Mesenchymal stem cell (in vitro differentiated cells and primary cell): Measurements from ENCODE around the gene NFASC.

ENCODE experiments used
- DNase-seq: peaks from one replicate; pipeline ENCODE4 v3.0.0-alpha.2; 2013
- H2AFZ ChIP-seq: one replicate; pipeline ENCODE4 v1.6.1; 2013; ENCODE audit warnings: low read depth, mild to moderate bottlenecking, control low read depth, inconsistent platforms, low read length, moderate library complexity
- H2AK5ac ChIP-seq: 2 replicates; pipeline ENCODE4 v1.6.1; 2013; ENCODE audit warnings: low read length, moderate library complexity, mild to moderate bottlenecking, inconsistent platforms; ENCODE audit not compliant: severe bottlenecking
- H2BK120ac ChIP-seq: one replicate; pipeline ENCODE4 v1.6.1; 2013; ENCODE audit warnings: low read depth, mild to moderate bottlenecking, inconsistent platforms, low read length, moderate library complexity
- H2BK12ac ChIP-seq, 2 experiments: one replicate each; pipeline ENCODE4 v1.6.1; 2013; ENCODE audit warnings: inconsistent platforms in 2 of 2, low read length in 2 of 2, mild to moderate bottlenecking in 2 of 2, moderate library complexity in 2 of 2, control low read depth in 1 of 2
- H2BK15ac ChIP-seq: one replicate; pipeline ENCODE4 v1.6.1; 2013; ENCODE audit warnings: mild to moderate bottlenecking, low read depth, inconsistent platforms; ENCODE audit not compliant: poor library complexity, severe bottlenecking
- H2BK5ac ChIP-seq: 2 replicates; pipeline ENCODE4 v1.6.1; 2013; ENCODE audit warnings: low read depth, mild to moderate bottlenecking, low read length, control low read depth, inconsistent platforms; ENCODE audit not compliant: poor library complexity, severe bottlenecking
- H3K14ac ChIP-seq, 2 experiments: one replicate each; pipeline ENCODE4 v1.6.1; 2013; ENCODE audit warnings: inconsistent platforms in 2 of 2, low read length in 2 of 2, control low read depth in 1 of 2, mild to moderate bottlenecking in 1 of 2, moderate library complexity in 1 of 2
- H3K18ac ChIP-seq, 2 experiments: one replicate each; pipeline ENCODE4 v1.6.1; 2013; ENCODE audit warnings: inconsistent platforms in 2 of 2, low read length in 2 of 2, control low read depth in 1 of 2, low read depth in 1 of 2, mild to moderate bottlenecking in 1 of 2
- H3K23ac ChIP-seq, 2 experiments: one replicate each; pipeline ENCODE4 v1.6.1; 2013; ENCODE audit warnings: inconsistent platforms in 2 of 2, low read length in 2 of 2, mild to moderate bottlenecking in 2 of 2, moderate library complexity in 2 of 2, control low read depth in 1 of 2
- H3K27ac ChIP-seq: 2 replicates; pipeline ENCODE4 v1.5.1; 2013; ENCODE audit warnings: mild to moderate bottlenecking, moderate library complexity, low read length, control low read depth, inconsistent platforms; ENCODE audit not compliant: poor library complexity, severe bottlenecking
- H3K27me3 ChIP-seq, 2 experiments: 2 replicates each; pipeline versions ENCODE4 v1.6.1 to v1.7.0; 2013; ENCODE audit warnings: low read length in 2 of 2, mild to moderate bottlenecking in 2 of 2, moderate library complexity in 2 of 2, control low read depth in 1 of 2, inconsistent platforms in 1 of 2; ENCODE audit not compliant: control insufficient read depth in 1 of 2, insufficient read depth in 1 of 2
- H3K36me3 ChIP-seq, 2 experiments: 2 replicates each; pipeline versions ENCODE4 v1.6.1 to v1.7.0; 2013; ENCODE audit warnings: low read length in 2 of 2, control low read depth in 1 of 2, inconsistent platforms in 1 of 2, low read depth in 1 of 2, mild to moderate bottlenecking in 1 of 2; ENCODE audit not compliant: insufficient read depth in 2 of 2, control insufficient read depth in 1 of 2
- H3K4ac ChIP-seq, 2 experiments: one replicate each; pipeline ENCODE4 v1.6.1; 2013; ENCODE audit warnings: inconsistent platforms in 2 of 2, low read length in 2 of 2, mild to moderate bottlenecking in 2 of 2, moderate library complexity in 2 of 2, control low read depth in 1 of 2, low read depth in 1 of 2
- H3K4me1 ChIP-seq: 2 replicates; pipeline ENCODE4 v1.6.1; 2013; ENCODE audit warnings: low read depth, low read length, control low read depth; ENCODE audit not compliant: control insufficient read depth, insufficient read depth
- H3K4me2 ChIP-seq: 2 replicates; pipeline ENCODE4 v1.6.1; 2013; ENCODE audit warnings: low read length, mild to moderate bottlenecking, inconsistent platforms; ENCODE audit not compliant: poor library complexity, severe bottlenecking
- H3K4me3 ChIP-seq, 2 experiments: 2 replicates each; pipeline versions ENCODE4 v1.5.1 to v1.7.0; 2013; ENCODE audit warnings: low read length in 2 of 2, mild to moderate bottlenecking in 2 of 2, control low read depth in 1 of 2, low read depth in 1 of 2; ENCODE audit not compliant: insufficient read depth in 1 of 2
- H3K79me1 ChIP-seq: replicated peaks from 2 replicates; pipeline ENCODE4 v1.6.1; 2013; ENCODE audit warnings: mild to moderate bottlenecking, control low read depth, low read length, inconsistent platforms; ENCODE audit not compliant: poor library complexity, severe bottlenecking
- H3K9ac ChIP-seq: 2 replicates; pipeline ENCODE4 v1.7.0; 2013; ENCODE audit warnings: mild to moderate bottlenecking, low read length, moderate library complexity
- H3K9me3 ChIP-seq: 2 replicates; pipeline ENCODE4 v1.7.0; 2013; ENCODE audit warnings: mild to moderate bottlenecking, low read length; ENCODE audit not compliant: control insufficient read depth
- H4K8ac ChIP-seq: one replicate; pipeline ENCODE4 v1.6.1; 2013; ENCODE audit warnings: inconsistent platforms, mild to moderate bottlenecking, low read length, moderate library complexity
- H4K91ac ChIP-seq: one replicate; pipeline ENCODE4 v1.6.1; 2013; ENCODE audit warnings: mild to moderate bottlenecking, low read length, inconsistent platforms
- WGBS: methylation state at CpG from one replicate; pipeline ENCODE4 v1.1.7; 2013; ENCODE audit warnings: mixed read lengths; 5-methylcytosine and 5-hydroxymethylcytosine counted together

The NFASC gene

DNA sequence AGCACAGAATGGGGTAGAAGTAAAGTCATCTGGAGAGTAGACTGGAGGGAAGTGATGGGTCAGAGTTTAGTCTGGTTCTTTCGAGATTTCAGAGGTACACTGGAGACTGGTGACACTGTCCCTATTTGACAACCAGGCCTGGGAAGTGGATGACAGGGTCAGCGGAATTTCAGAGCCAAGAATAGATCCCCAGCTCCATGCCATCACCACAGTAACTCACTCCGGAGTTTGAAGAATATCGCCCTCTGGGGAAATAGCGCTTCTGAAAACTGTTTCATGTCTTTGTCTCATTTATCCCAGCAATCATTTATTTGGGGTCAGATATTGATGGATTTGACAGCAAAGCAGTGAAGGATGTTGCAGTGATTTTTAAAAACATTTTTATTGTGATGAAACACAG is 7.6 kb upstream of the NFASC start:
- H4K8ac ChIP-seq, result no peak overlapping the region
- H3K36me3 ChIP-seq, result no peaks in the 10 kb centered on the region
- no peak for DNase-seq
- no peak overlapping the region for H3K27ac ChIP-seq
- no peaks in the 10 kb centered on the region for H3K4me1 ChIP-seq
- no peak overlapping the region for H3K4me3 ChIP-seq
- no peak overlapping the region for H3K4ac ChIP-seq
- no peaks in the 10 kb centered on the region for H3K9me3 ChIP-seq
- no peaks in the 10 kb centered on the region for H3K79me1 ChIP-seq
- no peak overlapping the region for H2BK15ac ChIP-seq
- no peak overlapping the region for H3K18ac ChIP-seq
- no peak overlapping the region for H2BK12ac ChIP-seq
- H2BK120ac ChIP-seq, result no peak overlapping the region
- no peak overlapping the region for H2BK5ac ChIP-seq
- H2AFZ ChIP-seq, result no peak overlapping the region
- H3K23ac ChIP-seq, result no peak overlapping the region
- H2AK5ac ChIP-seq, result no peak overlapping the region
- WGBS, result 54% methylated on average over 3 of the region's 5 CpGs
- no peak overlapping the region for H4K91ac ChIP-seq
- H3K27me3 ChIP-seq, result peaks cover 0 to 5% of the 10 kb centered on the region in 2 experiments
- no peak overlapping the region for H3K14ac ChIP-seq
- no peak overlapping the region for H3K9ac ChIP-seq
- H3K4me2 ChIP-seq, result no peak overlapping the region

DNA sequence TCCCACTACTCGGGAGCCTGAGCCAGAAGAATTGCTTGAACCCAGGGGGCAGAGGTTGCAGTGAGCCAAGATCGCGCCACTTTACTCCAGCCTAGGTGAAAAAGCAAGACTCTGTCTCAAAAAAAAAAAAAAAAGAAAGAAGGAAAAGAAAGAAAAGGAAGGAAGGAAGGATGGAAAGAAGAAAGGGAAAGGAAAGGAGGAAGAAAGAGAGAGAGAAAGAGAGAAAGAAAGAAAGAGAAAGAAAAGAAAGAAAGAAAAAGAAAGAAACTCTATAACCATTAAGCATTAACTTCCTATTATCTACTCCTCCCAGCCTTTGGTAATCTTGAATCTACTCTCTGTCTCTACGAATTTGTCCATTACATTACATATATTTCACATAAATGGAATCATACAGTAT is 6.9 kb upstream of the NFASC start:
- no peak overlapping the region for H4K8ac ChIP-seq
- H2BK5ac ChIP-seq, result no peak overlapping the region
- no peak overlapping the region for H3K23ac ChIP-seq
- H3K4ac ChIP-seq, result no peak overlapping the region
- H4K91ac ChIP-seq, result no peak overlapping the region
- no peak overlapping the region for H2BK15ac ChIP-seq
- no peaks in the 10 kb centered on the region for H3K4me1 ChIP-seq
- H3K9ac ChIP-seq, result no peak overlapping the region
- H3K79me1 ChIP-seq, result no peaks in the 10 kb centered on the region
- H3K4me3 ChIP-seq, result no peak overlapping the region
- H2BK12ac ChIP-seq, result no peak overlapping the region
- peaks cover 0 to 5% of the 10 kb centered on the region in 2 experiments for H3K27me3 ChIP-seq
- H3K36me3 ChIP-seq, result no peaks in the 10 kb centered on the region
- no peak overlapping the region for H3K27ac ChIP-seq
- H2AK5ac ChIP-seq, result no peak overlapping the region
- 88% methylated on average over 3 of the region's 4 CpGs for WGBS
- H3K18ac ChIP-seq, result no peak overlapping the region
- H2BK120ac ChIP-seq, result no peak overlapping the region
- H3K4me2 ChIP-seq, result no peak overlapping the region
- H3K9me3 ChIP-seq, result no peaks in the 10 kb centered on the region
- no peak overlapping the region for H3K14ac ChIP-seq
- H2AFZ ChIP-seq, result no peak overlapping the region
- DNase-seq, result no peak

DNA sequence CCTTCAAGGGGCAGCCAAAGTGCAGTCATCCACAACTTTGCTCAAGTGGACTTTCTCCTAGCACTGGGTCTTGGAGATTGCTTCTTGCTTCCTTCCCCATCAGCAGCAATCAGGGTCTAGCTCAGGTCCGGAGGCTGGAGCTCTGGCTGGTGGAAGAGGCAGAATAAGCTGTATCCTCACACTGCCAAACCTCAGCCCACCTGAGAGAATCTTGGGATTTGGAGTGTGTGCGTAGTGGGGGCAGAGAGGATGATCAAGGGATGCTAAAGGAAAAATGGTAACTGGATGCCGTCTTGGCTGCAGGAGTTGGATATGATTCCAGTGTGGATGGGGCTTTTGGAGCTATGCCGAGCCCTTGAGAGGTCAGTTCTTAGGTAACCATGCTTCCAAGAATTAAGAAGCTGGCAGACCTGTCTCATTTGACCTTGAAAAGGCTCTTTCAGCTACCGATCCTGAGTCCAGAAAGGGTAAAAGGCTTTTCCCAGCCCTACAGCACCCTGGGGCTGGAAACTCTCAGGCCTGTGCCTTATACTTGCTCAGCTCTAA is 4.5 kb upstream of the NFASC start:
- Histone ChIP-seq H2BK12ac (no peak overlapping the region), H3K4me3 (no peak overlapping the region), H3K27me3 (peaks cover 0 to 5% of the 10 kb centered on the region in 2 experiments), H3K4me2 (no peak overlapping the region), H3K4ac (no peak overlapping the region), H3K23ac (no peak overlapping the region), H2BK120ac (no peak overlapping the region), H3K36me3 (no peaks in the 10 kb centered on the region), H3K4me1 (no peaks in the 10 kb centered on the region), H2BK15ac (no peak overlapping the region), H4K91ac (no peak overlapping the region), H2AFZ (no peak overlapping the region), H4K8ac (no peak overlapping the region), H3K79me1 (no peaks in the 10 kb centered on the region), H3K9ac (no peak overlapping the region), H3K18ac (no peak overlapping the region), H2AK5ac (no peak overlapping the region), H3K27ac (no peak overlapping the region), H3K14ac (no peak overlapping the region), H3K9me3 (no peaks in the 10 kb centered on the region), H2BK5ac (no peak overlapping the region)
- 75% methylated on average over 5 of the region's 5 CpGs for WGBS
- DNase-seq, result no peak

DNA sequence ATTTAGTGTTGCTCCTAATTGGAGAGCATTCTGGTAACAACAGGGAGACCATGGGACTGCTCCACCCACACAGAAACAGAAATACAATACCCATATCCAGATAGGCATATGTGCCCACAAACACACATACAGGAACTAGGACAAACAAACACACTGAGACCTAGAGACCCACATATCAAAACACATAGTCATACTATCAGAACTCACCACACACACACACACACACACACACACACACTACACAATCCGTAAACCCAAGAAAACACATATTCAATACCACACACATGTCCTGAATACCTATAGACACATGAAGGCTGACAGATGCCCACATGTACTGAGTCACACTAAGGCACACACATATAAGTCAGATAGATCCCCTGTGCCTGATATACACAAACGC is 3.5 kb upstream of the NFASC start:
- Histone ChIP-seq H2BK12ac (no peak overlapping the region), H3K4ac (no peak overlapping the region), H3K27me3 (peaks cover 0 to 8% of the 10 kb centered on the region in 2 experiments), H3K4me3 (no peak overlapping the region), H3K9ac (no peak overlapping the region), H3K36me3 (no peaks in the 10 kb centered on the region), H3K23ac (no peak overlapping the region), H2AFZ (no peak overlapping the region), H3K27ac (no peak overlapping the region), H3K79me1 (no peaks in the 10 kb centered on the region), H3K4me1 (no peaks in the 10 kb centered on the region), H3K4me2 (no peak overlapping the region), H2BK15ac (no peak overlapping the region), H3K14ac (no peak overlapping the region), H2BK5ac (no peak overlapping the region), H4K8ac (no peak overlapping the region), H3K18ac (no peak overlapping the region), H4K91ac (no peak overlapping the region), H2AK5ac (no peak overlapping the region), H3K9me3 (no peaks in the 10 kb centered on the region), H2BK120ac (no peak overlapping the region)
- no peak for DNase-seq
- 77% methylated on average over 2 of the region's 2 CpGs for WGBS
